RCC 7860 (cell line): Measurements from ENCODE around the gene CCNY.

Source experiments
- DNase-seq: peaks from one replicate; pipeline ENCODE4 v3.0.0-alpha.2; 2015; ENCODE audit warnings: low spot score
- FAIRE-seq: peaks from 2 replicates; lab custom pipeline; 2012; peaks lifted over from hg19 to GRCh38; lab: Jason Lieb, UNC

Gene CCNY

DNA sequence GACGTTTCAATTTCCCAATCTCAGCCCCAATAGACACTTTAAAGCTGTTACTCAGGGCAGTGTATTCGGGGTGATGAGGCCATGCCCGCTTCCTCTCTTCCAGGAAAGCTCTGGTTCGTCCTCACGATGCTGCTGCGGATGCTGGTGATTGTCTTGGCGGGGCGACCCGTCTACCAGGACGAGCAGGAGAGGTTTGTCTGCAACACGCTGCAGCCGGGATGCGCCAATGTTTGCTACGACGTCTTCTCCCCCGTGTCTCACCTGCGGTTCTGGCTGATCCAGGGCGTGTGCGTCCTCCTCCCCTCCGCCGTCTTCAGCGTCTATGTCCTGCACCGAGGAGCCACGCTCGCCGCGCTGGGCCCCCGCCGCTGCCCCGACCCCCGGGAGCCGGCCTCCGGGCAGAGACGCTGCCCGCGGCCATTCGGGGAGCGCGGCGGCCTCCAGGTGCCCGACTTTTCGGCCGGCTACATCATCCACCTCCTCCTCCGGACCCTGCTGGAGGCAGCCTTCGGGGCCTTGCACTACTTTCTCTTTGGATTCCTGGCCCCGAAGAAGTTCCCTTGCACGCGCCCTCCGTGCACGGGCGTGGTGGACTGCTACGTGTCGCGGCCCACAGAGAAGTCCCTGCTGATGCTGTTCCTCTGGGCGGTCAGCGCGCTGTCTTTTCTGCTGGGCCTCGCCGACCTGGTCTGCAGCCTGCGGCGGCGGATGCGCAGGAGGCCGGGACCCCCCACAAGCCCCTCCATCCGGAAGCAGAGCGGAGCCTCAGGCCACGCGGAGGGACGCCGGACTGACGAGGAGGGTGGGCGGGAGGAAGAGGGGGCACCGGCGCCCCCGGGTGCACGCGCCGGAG is 271.4 kb downstream of the CCNY start:
- DNase-seq = no peak
- FAIRE-seq = no peak

DNA sequence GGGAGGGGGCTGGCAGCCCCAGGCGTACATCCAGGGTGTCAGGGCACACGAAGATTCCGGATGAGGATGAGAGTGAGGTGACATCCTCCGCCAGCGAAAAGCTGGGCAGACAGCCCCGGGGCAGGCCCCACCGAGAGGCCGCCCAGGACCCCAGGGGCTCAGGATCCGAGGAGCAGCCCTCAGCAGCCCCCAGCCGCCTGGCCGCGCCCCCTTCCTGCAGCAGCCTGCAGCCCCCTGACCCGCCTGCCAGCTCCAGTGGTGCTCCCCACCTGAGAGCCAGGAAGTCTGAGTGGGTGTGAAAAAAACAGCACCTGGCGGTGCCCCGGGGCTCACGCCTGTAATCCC is 272.0 kb downstream of the CCNY start:
- no peak for FAIRE-seq

DNA sequence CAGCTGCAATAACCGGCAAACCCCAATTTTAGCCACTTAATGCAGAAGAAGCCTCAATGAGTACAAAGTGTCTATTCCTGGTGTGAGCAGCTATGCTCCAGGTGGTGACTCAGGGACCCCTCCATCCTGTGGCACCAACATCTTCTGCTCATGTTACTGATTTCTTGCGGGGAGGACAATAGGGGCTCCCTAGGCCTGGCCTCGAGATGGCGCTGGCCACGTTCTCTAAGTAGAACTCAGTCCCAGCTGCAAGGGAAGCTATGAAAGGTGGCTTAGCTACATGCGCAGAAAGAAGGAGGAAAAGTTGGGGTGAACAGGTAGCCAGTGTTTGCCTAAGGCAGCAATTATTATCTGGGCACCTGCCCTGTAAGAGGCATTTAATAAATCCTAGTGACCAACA is 275.4 kb downstream of the CCNY start:
- DNase-seq = no peak
- no peak for FAIRE-seq

More for the DNA sequence above, 272.0 kb downstream of the CCNY start:
- no peak for DNase-seq

DNA sequence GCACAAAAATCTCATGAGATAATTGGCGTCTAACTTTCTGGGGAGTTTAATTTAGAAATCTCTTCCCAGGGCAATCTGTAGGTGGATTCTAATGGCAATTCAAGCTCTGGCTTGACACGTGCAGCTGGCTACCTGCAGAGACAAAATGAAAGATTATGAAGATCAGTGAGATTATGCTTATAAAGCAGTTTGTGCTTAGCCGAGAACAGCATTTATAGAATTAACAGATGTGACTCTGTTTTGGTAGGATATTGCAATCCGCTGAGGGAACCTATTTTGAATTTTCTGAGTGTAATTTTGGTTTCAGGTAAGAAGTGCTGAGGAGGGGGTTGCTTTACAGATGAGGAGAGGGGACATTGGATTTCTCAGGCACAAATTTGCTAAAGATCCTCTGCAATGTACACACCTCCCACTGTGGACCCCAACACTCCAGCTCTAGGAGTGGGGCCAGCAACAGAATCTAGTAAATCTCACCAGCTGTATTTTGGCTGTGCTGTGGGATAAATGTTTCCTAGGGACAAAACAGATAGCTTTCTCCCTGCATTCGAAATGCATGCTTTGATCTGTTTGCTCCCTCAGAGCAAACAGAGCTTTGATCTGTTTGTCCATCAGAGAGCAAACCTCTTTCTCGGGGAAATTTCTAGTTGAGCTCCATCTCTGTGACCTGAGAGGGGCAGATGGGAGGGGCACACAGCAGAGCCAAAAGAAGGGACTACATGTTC is 276.2 kb downstream of the CCNY start:
- no peak for FAIRE-seq
- no peak for DNase-seq

DNA sequence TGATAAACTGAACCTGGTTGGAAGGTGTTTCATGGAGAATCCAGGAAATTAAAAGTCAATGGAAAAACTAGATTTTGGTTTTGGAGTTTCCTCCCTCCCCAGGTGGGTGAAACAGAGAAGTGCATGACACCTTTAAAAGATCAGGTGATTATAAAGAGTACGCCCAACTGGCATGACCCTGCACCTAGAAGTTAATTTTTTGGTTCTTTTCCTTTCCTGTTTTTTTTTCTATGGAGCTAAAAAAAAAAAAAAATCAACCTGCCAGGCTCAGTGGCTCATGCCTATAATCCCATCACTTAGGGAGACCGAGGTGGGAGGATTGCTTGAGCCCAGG is 276.8 kb downstream of the CCNY start:
- no peak for DNase-seq
- no peak for FAIRE-seq

DNA sequence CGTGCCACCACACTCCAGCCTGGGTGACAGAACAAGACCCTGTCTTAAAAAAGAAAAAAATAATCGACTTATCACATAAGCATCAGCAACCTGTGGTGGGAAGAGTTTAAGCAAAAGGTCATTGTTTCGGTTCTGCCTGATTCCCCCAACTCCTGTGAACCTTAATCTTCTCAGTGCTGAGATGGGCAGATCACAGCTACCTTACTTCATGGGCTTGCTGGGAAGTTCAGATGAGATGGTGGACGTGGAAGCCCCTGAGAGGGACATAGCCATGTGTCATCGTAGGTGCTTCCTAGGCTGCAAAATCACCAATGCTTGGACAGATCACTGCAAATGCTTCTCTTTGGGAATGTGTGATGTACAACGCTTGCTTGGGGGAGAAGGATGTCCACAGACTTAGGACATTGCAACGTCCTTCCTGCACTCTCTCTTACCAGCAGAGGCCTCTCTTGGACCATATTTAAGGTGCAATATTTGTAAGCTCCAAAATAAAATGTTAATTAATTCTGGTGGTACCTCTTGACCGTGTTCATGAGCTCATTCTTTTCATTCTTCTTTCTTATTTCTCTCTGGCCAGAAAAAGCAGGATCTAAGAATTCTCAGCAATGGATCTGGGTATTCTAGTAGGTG is 277.4 kb downstream of the CCNY start:
- DNase-seq = no peak
- FAIRE-seq = no peak

DNA sequence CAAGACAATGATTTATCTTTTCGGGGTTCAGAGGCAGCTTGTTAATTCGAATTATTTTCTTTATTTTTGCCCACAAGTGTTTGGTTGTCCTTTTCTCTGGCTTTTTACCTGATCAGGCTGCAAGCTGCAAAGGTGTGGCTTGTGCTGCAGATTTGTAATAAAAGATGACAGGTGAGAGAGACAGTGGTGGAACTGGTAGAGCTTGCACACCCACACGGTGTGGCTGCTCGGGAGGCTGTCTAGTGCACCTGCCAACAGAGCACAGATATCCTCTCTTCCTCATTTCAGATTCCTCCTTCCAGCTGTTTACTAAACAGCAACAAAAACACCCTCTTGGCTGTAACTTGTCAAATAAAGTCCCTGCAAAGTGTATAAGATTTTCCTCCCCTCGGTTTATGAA is 278.0 kb downstream of the CCNY start:
- FAIRE-seq = no peak

More for the DNA sequence above, 278.0 kb downstream of the CCNY start:
- no peak for DNase-seq
